ENCODE data around the gene NTF3.

GRCh38 chr12:5438671-5439200, 6.8 kb downstream of the NTF3 start:
- no peak for TF ChIP-seq CTCF (IDR thresholded peaks at IDR 0.05)
- no peak for TF ChIP-seq POLR2A (IDR thresholded peaks at IDR 0.05)
- no peak for TF ChIP-seq POLR2AphosphoS5 (IDR thresholded peaks at IDR 0.05)
- TF ChIP-seq EP300 (IDR thresholded peaks at IDR 0.05): no peak
